A549 (cell line): ENCODE data around the gene HELQ. TPM values are rescaled to one million over a fixed set of nuclear protein-coding genes. Genes with fewer than 3 reads are reported as not detected.
A peak's percentile ranks its signal among the peaks of the same experiment; 100 is the strongest.

Source experiments
- ATAC-seq, 2 experiments: fragments of 200-7000 bp in 1 of 2; fragments of >200 bp in 1 of 2; cut with Nextera tagmentation in 1 of 2; cut with Tn5 transposase in 1 of 2; 3 replicates each; pipeline versions ENCODE4 v1.8.0 to v1.9.1; 2018 to 2020; ENCODE audit warnings: mild to moderate bottlenecking in 1 of 2, moderate library complexity in 1 of 2
- CTCF ChIA-PET: fragments of 300-600 bp; sonication (Branson Sonifier 250); formaldehyde crosslinking; extraction: SDS; loops from one replicate; lab custom pipeline; 2021; ENCODE audit warnings: antibody characterized with exemption, inconsistent platforms; lab: Yijun Ruan, JAX
- POLR2A ChIA-PET: fragments of 350-600 bp; formaldehyde crosslinking; extraction: SDS; loops from one replicate; lab custom pipeline; 2021; ENCODE audit warnings: antibody characterized with exemption, inconsistent platforms; lab: Yijun Ruan, JAX
- DNase-seq, 2 experiments: peaks; one replicate each; pipeline versions ENCODE4 v3.0.0 to v3.0.0-alpha.2; 2011 to 2016; ENCODE audit warnings: low read depth in 1 of 2, low spot score in 1 of 2
- FAIRE-seq: peaks from 2 replicates; lab custom pipeline; 2011; peaks lifted over from hg19 to GRCh38; lab: Jason Lieb, UNC
- H3K27ac ChIP-seq, 2 experiments: fragments of >200 bp; sonication (Bioruptor Twin); formaldehyde crosslinking; 3 replicates each; pipeline ENCODE4 v1.5.1; 2016 to 2017
- H3K4me1 ChIP-seq: fragments of >200 bp; sonication (Bioruptor Twin); formaldehyde crosslinking; 3 replicates; pipeline ENCODE4 v1.6.1; 2016
- H3K4me2 ChIP-seq: fragments of >200 bp; sonication (Bioruptor Twin); formaldehyde crosslinking; 3 replicates; pipeline ENCODE4 v1.6.1; 2016
- H3K4me3 ChIP-seq: fragments of >200 bp; sonication (Bioruptor Twin); formaldehyde crosslinking; 3 replicates; pipeline ENCODE4 v1.5.1; 2016
- H3K9me3 ChIP-seq: fragments of >200 bp; sonication (Bioruptor Twin); formaldehyde crosslinking; 3 replicates; pipeline ENCODE4 v1.6.1; 2016
- CEBPB ChIP-seq, 2 experiments: fragments of >200 bp in 1 of 2; sonication (Bioruptor Twin) in 1 of 2; formaldehyde crosslinking in 1 of 2; IDR thresholded peaks; 2 replicates each; pipeline ENCODE4 v1.6.1; 2012 to 2016
- CHD2 ChIP-seq: fragments of 150-350 bp; IDR thresholded peaks from 2 replicates; pipeline ENCODE4 v1.6.1; 2014; ENCODE audit warnings: low read length; ENCODE audit not compliant: partially characterized antibody
- CHD4 ChIP-seq: fragments of 200-600 bp; sonication (generic); IDR thresholded peaks from 2 replicates; pipeline ENCODE4 v1.6.1; 2016; ENCODE audit warnings: antibody characterized with exemption, mild to moderate bottlenecking, borderline replicate concordance
- CTCF ChIP-seq: fragments of >200 bp; sonication (Bioruptor Twin); formaldehyde crosslinking; IDR thresholded peaks from 3 replicates; pipeline ENCODE4 v1.5.1; 2016
- EHF ChIP-seq: fragments of 250-450 bp; sonication (Bioruptor Pico); IDR thresholded peaks from 2 replicates; pipeline ENCODE4 v1.5.0; 2020; ENCODE audit warnings: mild to moderate bottlenecking
- EHMT2 ChIP-seq: fragments of 200-600 bp; sonication (generic); IDR thresholded peaks from 2 replicates; pipeline ENCODE4 v1.6.1; 2016; ENCODE audit warnings: antibody characterized with exemption, low read depth, mild to moderate bottlenecking, moderate library complexity
- ELK1 ChIP-seq: fragments of 150-350 bp; IDR thresholded peaks from 2 replicates; pipeline ENCODE4 v1.6.1; 2014; ENCODE audit warnings: low read depth, mild to moderate bottlenecking, low read length
- EP300 ChIP-seq, 2 experiments: fragments of >200 bp; sonication (Bioruptor Twin); formaldehyde crosslinking; IDR thresholded peaks; 2 replicates in 1 of 2; 3 replicates in 1 of 2; pipeline ENCODE4 v1.6.1; 2016 to 2017
- ESRRA ChIP-seq: fragments of 150-350 bp; IDR thresholded peaks from 2 replicates; pipeline ENCODE4 v1.6.1; 2014; ENCODE audit warnings: mild to moderate bottlenecking, low read length, borderline replicate concordance
- GATA3 ChIP-seq: IDR thresholded peaks from 2 replicates; pipeline ENCODE4 v1.6.1; 2012; ENCODE audit warnings: borderline replicate concordance
- HDAC2 ChIP-seq: fragments of 200-600 bp; sonication (generic); IDR thresholded peaks from 2 replicates; pipeline ENCODE4 v1.6.1; 2016
- HES2 ChIP-seq: fragments of >200 bp; sonication (Bioruptor Twin); formaldehyde crosslinking; IDR thresholded peaks from 2 replicates; pipeline ENCODE4 v1.6.1; 2016
- HEYL ChIP-seq: fragments of 250-450 bp; sonication (Bioruptor Pico); IDR thresholded peaks from 2 replicates; pipeline ENCODE4 v1.8.0; 2021; ENCODE audit warnings: mild to moderate bottlenecking, moderate library complexity
- HMGXB4 ChIP-seq: fragments of 250-450 bp; sonication (Bioruptor Pico); IDR thresholded peaks from 2 replicates; pipeline ENCODE4 v1.5.0; 2021; ENCODE audit warnings: mild to moderate bottlenecking, moderate library complexity, borderline replicate concordance
- HOXB13 ChIP-seq: fragments of 250-450 bp; sonication (Bioruptor Pico); IDR thresholded peaks from 2 replicates; pipeline ENCODE4 v1.5.0; 2020; ENCODE audit warnings: low read depth, mild to moderate bottlenecking, moderate library complexity
- HOXB5 ChIP-seq: fragments of 250-450 bp; sonication (Bioruptor Pico); IDR thresholded peaks from 2 replicates; pipeline ENCODE4 v1.5.0; 2020; ENCODE audit warnings: mild to moderate bottlenecking, moderate library complexity
- JUN ChIP-seq, 2 experiments: fragments of >200 bp; sonication (Bioruptor Twin); formaldehyde crosslinking; IDR thresholded peaks; 2 replicates in 1 of 2; 3 replicates in 1 of 2; pipeline ENCODE4 v1.6.1; 2016 to 2017
- JUNB ChIP-seq: fragments of >200 bp; sonication (Bioruptor Twin); formaldehyde crosslinking; IDR thresholded peaks from 2 replicates; pipeline ENCODE4 v1.6.1; 2016
- MAX ChIP-seq: IDR thresholded peaks from 2 replicates; pipeline ENCODE4 v1.6.1; 2012
- MAZ ChIP-seq: fragments of 150-350 bp; IDR thresholded peaks from 2 replicates; pipeline ENCODE4 v1.6.1; 2014; ENCODE audit warnings: antibody characterized with exemption, low read depth, low read length, borderline replicate concordance
- MYC ChIP-seq: IDR thresholded peaks from 2 replicates; pipeline ENCODE4 v1.6.1; 2012; ENCODE audit warnings: mild to moderate bottlenecking, inconsistent platforms, low read length, improper control_type of control experiment, borderline replicate concordance
- PBX3 ChIP-seq: IDR thresholded peaks from 2 replicates; pipeline ENCODE4 v1.6.1; 2012
- POLR2A ChIP-seq: IDR thresholded peaks from 2 replicates; pipeline ENCODE4 v1.6.1; 2012; ENCODE audit warnings: mild to moderate bottlenecking, low read length
- RAD21 ChIP-seq, 2 experiments: fragments of >200 bp in 1 of 2; sonication (Bioruptor Twin) in 1 of 2; formaldehyde crosslinking in 1 of 2; IDR thresholded peaks in 1 of 2; conservative IDR thresholded peaks in 1 of 2; 2 replicates in 1 of 2; 3 replicates in 1 of 2; pipeline ENCODE4 v1.6.1; 2012 to 2018; ENCODE audit warnings: inconsistent platforms in 1 of 2
- RCOR1 ChIP-seq: fragments of 150-350 bp; IDR thresholded peaks from 2 replicates; pipeline ENCODE4 v1.6.1; 2014; ENCODE audit warnings: antibody characterized with exemption, low read length, low read depth
- SREBF2 ChIP-seq: fragments of 450-650 bp; IDR thresholded peaks from 2 replicates; pipeline ENCODE4 v1.6.1; 2014; ENCODE audit warnings: mild to moderate bottlenecking, moderate library complexity
- TFCP2L1 ChIP-seq: fragments of 250-450 bp; sonication (Bioruptor Pico); IDR thresholded peaks from 2 replicates; pipeline ENCODE4 v1.5.0; 2021; ENCODE audit warnings: mild to moderate bottlenecking
- TP53 ChIP-seq: fragments of 250-450 bp; sonication (Bioruptor Pico); IDR thresholded peaks from 2 replicates; pipeline ENCODE4 v1.5.0; 2021; ENCODE audit warnings: mild to moderate bottlenecking, moderate library complexity
- ZFP36 ChIP-seq: fragments of 450-650 bp; IDR thresholded peaks from 2 replicates; pipeline ENCODE4 v1.6.1; 2014; ENCODE audit warnings: borderline replicate concordance; ENCODE audit not compliant: partially characterized antibody
- WGBS: methylation state at CpG from one replicate; pipeline ENCODE4 v1.1.6; 2017; ENCODE audit errors: missing lambda C conversion rate; 5-methylcytosine and 5-hydroxymethylcytosine counted together
- polyA plus RNA-seq, 4 experiments: library from polyadenylated mRNA; depleted of rRNA in 3 of 4; stranded (reverse); fragments of >200 nt; fragmentation: RNase III in 1 of 4; extraction: RNeasy Plus Mini Kit Qiagen cat#74134 plus additional on column Dnase treatment in 1 of 4; gene quantifications; 2 replicates in 3 of 4; 3 replicates in 1 of 4; pipeline ENCODE4 v1.2.3, GENCODE V29; 2011 to 2017

Gene HELQ
- polyA plus RNA-seq, 2 of the 4 experiments (the other 2 are of a cell fraction): 5.1 to 7.3 TPM

GRCh38 chr4:83389037-83389720, 66.4 kb downstream of the HELQ start (continued):
- TF ChIP-seq EHMT2: no peak
- TF ChIP-seq CEBPB (IDR thresholded peaks at IDR 0.05): no peak
- TF ChIP-seq CHD4: no peak
- TF ChIP-seq EP300 (IDR thresholded peaks at IDR 0.05): no peak
- no peak for TF ChIP-seq CTCF
- no peak for TF ChIP-seq HES2
- TF ChIP-seq, all 56 proteins: peak for 0

- no peaks in the 10 kb centered on the region for H3K9me3 ChIP-seq
- FAIRE-seq (no peak), DNase-seq (peak in 1 of 2 experiments; percentile 8), ATAC-seq (no peak)
- TF ChIP-seq HOXB13 (CRISPR knock-in tag): no peak
- no peak for TF ChIP-seq POLR2A
- TF ChIP-seq HOXB5 (CRISPR knock-in tag): no peak
- TF ChIP-seq ELK1: no peak
- peak in 1 of 2 experiments; percentile 3; a peak in 1 of 5 replicates for TF ChIP-seq RAD21 (conservative IDR thresholded peaks at IDR 0.05 in 1 of 2, IDR thresholded peaks at IDR 0.05 in 1 of 2)
- TF ChIP-seq HEYL (CRISPR knock-in tag): no peak
- no peak for TF ChIP-seq ZFP36
- no peak for TF ChIP-seq JUNB
- ChIA-PET CTCF (no interaction called here), POLR2A (no interaction called here)
- 81% methylated on average over 4 of the region's 4 CpGs for WGBS
- H3K27ac ChIP-seq: no peak overlapping the region
- H3K4me1 ChIP-seq: no peaks in the 10 kb centered on the region
- no peak overlapping the region for H3K4me3 ChIP-seq
- no peak overlapping the region for H3K4me2 ChIP-seq
Measured at GRCh38 chr4:83388313-83388676, 67.3 kb downstream of the HELQ start.

- no peak overlapping the region for H3K4me2 ChIP-seq
- ATAC-seq (no peak), DNase-seq (no peak), FAIRE-seq (no peak)
- no peak for TF ChIP-seq TP53 (CRISPR knock-in tag)
- TF ChIP-seq MYC: no peak
- no peak for TF ChIP-seq HDAC2
- TF ChIP-seq RCOR1: no peak
- TF ChIP-seq GATA3: no peak
- no peak for TF ChIP-seq PBX3
- TF ChIP-seq HMGXB4: no peak
- no peak for TF ChIP-seq EHF (CRISPR knock-in tag)
- no peak for TF ChIP-seq MAX
- TF ChIP-seq ESRRA: no peak
- no peak for TF ChIP-seq HOXB5 (CRISPR knock-in tag)
- TF ChIP-seq MAZ: no peak
- no peak for TF ChIP-seq TFCP2L1 (CRISPR knock-in tag)
- no peak for TF ChIP-seq JUN (IDR thresholded peaks at IDR 0.05)
- no peak for TF ChIP-seq CHD2
- no peak for TF ChIP-seq SREBF2
- ChIA-PET CTCF (no interaction called here), POLR2A (no interaction called here)
- H3K4me3 ChIP-seq: no peak overlapping the region
- no peaks in the 10 kb centered on the region for H3K4me1 ChIP-seq
- no peak overlapping the region for H3K27ac ChIP-seq
- H3K9me3 ChIP-seq: no peaks in the 10 kb centered on the region
- 38% methylated on average over 3 of the region's 3 CpGs for WGBS
Measured at GRCh38 chr4:83387476-83388312, 67.9 kb downstream of the HELQ start.
